KOPT-K1 (cell line): ENCODE data around the gene NPDC1.

Source experiments
- H3K27ac ChIP-seq: fragments of 200-600 bp; sonication (generic); 2 replicates; pipeline ENCODE4 v1.5.1; 2016; ENCODE audit warnings: antibody characterized with exemption, mild to moderate bottlenecking, low read depth, low read length; ENCODE audit not compliant: poor library complexity, severe bottlenecking
- H3K36me3 ChIP-seq: fragments of 200-600 bp; sonication (generic); 2 replicates; pipeline ENCODE4 v1.5.1; 2017; ENCODE audit warnings: antibody characterized with exemption, mild to moderate bottlenecking, low read length, moderate library complexity; ENCODE audit not compliant: insufficient read depth
- H3K9me3 ChIP-seq: fragments of 200-600 bp; sonication (generic); 2 replicates; pipeline ENCODE4 v1.5.1; 2017; ENCODE audit warnings: antibody characterized with exemption, low read length, mild to moderate bottlenecking; ENCODE audit not compliant: insufficient read depth, poor library complexity, severe bottlenecking

NPDC1 gene

DNA sequence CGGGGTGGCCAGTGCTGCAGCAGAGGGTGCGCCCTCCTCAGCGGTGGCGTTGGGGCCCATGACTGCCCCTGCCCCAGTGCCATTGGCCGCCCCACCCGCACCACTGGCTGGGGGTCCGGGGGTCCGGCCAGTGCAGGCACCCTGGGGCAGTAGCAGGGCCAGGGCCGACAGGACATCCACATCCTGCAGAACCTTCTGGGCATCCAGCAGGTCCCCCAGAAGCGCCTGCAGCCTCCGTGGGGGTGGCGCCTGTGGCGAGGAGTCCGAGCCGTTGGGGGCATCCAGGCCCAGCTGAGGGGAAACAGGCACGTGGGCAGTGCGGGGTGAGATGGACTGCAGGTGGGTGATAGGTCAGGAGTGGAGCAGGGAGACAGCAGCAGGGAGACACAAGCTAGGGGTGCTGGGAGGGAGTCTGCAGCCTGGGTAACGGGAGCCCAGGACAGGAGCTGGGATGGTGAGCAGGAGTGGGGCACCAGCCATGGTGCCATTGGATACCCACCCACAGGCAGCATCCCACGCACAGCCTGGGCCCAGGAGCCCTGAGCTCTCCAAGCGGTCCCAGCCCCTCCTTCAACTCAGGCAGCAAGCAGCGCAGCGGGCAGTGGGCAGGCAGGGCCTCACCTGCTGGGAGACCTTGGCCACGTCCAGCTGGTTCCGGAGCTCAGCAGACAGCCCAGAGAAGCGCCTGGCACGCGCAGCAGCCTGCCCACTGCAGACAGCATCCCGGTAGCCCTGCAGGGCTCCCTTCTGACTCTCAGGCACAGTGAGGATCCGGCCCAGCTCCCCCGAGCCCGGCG lies 25.0 kb downstream of the NPDC1 start:
- H3K9me3 ChIP-seq, result no peaks in the 10 kb centered on the region
- no peak overlapping the region for H3K27ac ChIP-seq
- H3K36me3 ChIP-seq, result no peaks in the 10 kb centered on the region

DNA sequence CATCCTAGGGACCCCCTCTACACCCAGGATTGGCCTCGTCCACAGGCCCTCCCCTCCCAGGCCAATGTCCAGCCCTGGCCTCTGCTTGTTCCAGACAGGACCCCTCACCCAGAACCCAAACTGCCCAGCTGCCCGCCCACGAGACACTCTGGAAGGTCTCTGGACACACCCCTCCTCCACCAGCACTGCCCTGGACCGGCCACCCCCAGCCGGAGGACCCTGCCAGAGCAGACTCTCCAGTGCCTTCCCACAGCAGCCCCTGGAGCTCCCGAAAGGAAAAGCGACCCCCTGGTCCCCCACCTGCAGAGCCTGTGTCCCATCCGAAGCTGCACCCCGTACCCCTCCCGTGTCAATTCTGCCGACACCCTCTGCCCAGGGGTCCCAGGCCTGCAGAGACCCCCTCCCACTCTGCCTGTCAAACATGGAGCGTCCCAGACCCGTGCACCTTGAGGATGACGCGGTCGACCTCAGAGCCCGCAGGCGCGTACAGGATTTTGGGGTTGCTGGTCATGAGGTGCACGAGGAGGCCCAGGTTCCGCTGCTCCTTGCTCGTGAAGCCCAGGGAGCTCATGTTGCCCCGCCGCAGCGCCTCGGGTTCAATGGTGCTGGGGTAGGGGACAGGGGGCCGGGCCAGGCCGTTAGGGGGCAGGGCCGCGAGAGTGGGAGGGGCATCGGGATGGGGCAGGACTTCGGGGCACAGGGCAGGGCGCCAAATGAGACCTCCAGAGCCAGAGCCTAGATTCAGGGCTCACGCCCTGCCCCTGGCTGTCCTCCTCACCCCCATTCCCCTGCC lies 25.9 kb downstream of the NPDC1 start:
- Histone ChIP-seq H3K36me3 (no peaks in the 10 kb centered on the region), H3K9me3 (no peaks in the 10 kb centered on the region)

DNA sequence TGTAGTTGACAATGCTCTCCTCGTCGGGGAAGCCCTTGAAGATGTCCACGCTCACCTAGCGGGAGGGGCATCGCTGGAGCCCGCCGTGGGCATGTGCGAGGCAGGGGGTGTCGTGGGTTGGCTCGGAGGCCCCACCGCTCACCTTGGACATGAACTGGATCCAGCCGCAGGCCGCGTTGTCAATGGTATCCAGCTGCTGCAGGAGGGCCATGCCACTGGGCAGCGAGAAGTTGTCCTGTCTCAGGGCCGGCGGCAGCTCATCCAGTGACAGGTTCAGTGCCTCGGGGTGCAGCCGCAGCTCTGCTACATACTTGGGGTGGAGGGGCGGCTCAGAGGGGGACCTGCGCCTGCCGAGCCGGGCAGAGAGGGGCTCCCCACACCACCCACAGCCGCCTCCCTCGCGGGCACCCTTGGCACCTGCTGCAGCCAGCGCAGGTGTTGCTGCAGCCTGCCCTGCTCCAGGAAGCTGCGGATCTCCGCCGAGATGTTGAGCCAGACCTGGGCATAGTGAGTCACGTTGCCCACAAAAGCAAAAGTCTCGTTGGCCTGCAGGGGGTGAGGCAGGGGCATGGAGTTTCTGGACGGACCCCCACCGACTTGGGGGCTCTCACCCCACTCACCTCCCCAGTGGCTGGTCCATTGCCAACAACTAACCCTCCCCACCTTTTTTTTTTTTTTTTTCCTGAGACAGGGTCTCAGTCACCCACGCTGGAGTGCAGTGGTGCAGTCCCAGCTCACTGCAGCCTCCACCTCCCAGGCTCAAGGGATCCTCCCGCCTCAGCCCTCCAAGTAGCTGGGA lies 27.0 kb downstream of the NPDC1 start:
- H3K9me3 ChIP-seq, result no peaks in the 10 kb centered on the region
- no peak overlapping the region for H3K27ac ChIP-seq
- no peaks in the 10 kb centered on the region for H3K36me3 ChIP-seq

More for the DNA sequence above, 25.9 kb downstream of the NPDC1 start:
- H3K27ac ChIP-seq, result no peak overlapping the region

DNA sequence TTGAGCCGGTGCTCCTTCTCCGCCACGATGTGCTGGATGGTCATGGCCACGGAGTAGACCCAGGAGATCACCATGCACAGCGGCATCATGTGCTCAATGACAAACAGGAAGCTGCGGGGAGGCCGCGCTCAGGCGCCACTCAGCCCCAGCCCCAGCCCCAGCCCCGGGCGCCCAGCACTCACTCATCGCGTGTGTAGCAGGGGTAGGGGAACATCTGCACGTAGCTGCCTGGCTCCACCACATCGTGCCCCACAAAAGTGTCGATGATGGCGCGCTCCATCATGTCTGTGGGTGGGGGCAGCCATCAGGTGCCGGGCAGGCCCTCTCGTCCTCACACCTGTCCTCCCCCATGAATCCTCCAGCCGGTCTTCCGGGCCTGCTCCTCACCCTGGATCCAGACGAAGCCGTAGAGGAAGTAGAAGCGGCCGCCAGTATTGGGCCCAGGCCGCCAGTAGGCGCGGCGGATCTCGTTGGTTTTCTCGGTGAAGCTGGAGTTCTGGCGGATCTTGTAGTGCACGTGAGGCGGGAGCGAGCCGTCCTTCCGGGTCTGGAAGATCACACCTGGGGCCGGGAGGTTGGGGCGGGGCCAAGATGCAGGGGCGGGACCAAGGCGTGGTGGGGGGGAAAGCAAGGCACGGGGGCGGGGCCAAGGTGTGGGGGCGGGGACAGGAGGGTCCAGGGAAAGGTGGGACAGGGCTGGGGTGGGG lies 28.0 kb downstream of the NPDC1 start:
- Histone ChIP-seq H3K27ac (no peak overlapping the region), H3K9me3 (no peaks in the 10 kb centered on the region), H3K36me3 (no peaks in the 10 kb centered on the region)

DNA sequence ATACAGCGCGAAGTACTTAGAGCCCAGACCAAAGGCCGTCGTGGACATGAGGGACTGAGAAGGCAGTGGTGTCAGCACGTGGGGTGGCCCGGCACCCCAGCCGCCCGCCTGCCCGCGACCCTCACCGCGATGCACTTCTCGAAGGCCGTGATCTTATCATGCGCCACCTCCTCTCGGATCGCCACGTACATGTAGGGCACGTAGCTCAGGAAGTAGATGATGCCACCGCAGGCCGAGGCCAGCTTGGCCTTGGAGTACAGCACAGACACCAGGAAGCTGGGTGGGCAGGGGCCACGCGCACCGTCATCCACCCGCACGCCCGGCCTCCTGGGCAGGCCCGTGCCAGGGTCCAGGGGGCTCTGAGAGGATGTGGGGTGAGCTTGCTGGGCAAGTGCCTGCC lies 28.9 kb downstream of the NPDC1 start:
- H3K27ac ChIP-seq, result no peak overlapping the region
- no peaks in the 10 kb centered on the region for H3K9me3 ChIP-seq
- H3K36me3 ChIP-seq, result no peaks in the 10 kb centered on the region

DNA sequence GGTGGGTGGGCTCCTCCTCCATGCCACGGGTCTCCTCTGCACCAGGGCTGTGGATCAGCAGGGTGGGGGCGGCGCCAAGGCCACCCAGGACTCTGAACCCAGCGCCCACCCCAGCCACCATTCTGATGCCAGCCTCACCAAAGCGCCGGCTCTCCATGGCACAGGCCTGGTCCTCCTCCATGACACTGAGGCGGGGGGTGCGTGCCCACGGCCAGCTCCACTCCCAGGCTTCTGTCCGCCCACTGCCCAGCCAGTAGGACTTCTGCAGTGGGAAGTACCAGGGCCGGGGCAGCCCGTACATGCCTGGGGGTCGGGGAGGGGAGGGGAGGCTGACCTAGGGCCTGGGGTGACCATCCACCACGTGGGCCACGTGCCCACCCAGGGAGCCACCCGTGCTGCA lies 29.5 kb downstream of the NPDC1 start:
- H3K27ac ChIP-seq, result no peak overlapping the region
- H3K9me3 ChIP-seq, result no peaks in the 10 kb centered on the region
- no peaks in the 10 kb centered on the region for H3K36me3 ChIP-seq

DNA sequence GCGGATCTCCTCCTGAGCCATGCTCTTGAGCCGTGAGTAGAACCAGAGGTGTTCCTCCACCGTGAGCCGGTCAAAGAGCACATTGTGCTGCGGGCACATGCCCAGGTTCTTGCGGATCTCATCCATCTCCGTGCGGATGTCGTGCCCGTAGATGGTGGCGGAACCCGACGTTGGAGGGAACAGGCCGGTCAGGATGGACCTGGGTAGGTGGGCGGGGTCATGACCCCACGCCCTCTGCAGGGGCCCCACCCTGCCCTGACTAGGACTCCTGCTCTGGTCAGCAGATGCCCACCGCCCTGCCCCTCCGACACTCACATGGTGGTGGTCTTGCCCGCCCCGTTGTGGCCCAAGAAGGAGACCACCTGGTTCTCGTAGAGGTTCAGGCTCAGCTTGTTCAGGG lies 30.0 kb downstream of the NPDC1 start:
- Histone ChIP-seq H3K36me3 (no peaks in the 10 kb centered on the region), H3K27ac (no peak overlapping the region), H3K9me3 (no peaks in the 10 kb centered on the region)

GRCh38 chr9:137015540-137015930 lies 30.4 kb downstream of the NPDC1 start:
- Histone ChIP-seq H3K9me3 (no peaks in the 10 kb centered on the region), H3K27ac (no peak overlapping the region), H3K36me3 (no peaks in the 10 kb centered on the region)

GRCh38 chr9:137014776-137015539 lies 31.0 kb downstream of the NPDC1 start:
- H3K36me3 ChIP-seq, result no peaks in the 10 kb centered on the region
- no peaks in the 10 kb centered on the region for H3K9me3 ChIP-seq
- no peak overlapping the region for H3K27ac ChIP-seq

DNA sequence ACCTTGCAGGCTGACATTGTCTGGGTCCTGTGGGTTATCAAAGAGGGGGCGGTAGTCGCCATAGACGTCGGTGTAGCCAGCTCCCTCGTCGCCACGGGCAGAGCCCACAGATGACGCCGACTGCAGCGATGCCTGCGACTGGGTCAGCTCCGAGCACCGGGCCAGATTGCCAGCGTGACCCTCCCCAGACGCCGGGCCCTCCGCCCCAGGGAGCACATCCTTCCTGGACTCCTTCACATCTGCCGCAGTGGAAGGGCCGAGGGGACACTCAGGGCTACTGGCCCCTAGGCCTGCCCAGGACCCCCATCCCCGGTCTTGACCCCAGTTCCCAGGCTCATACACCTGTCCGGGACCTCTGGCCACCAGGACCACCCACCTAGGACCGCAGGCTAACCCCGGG lies 31.8 kb downstream of the NPDC1 start:
- no peak overlapping the region for H3K27ac ChIP-seq
- no peaks in the 10 kb centered on the region for H3K9me3 ChIP-seq
- no peaks in the 10 kb centered on the region for H3K36me3 ChIP-seq

GRCh38 chr9:137013571-137013940 lies 32.4 kb downstream of the NPDC1 start:
- H3K27ac ChIP-seq, result no peak overlapping the region
- H3K36me3 ChIP-seq, result no peaks in the 10 kb centered on the region
- H3K9me3 ChIP-seq, result no peaks in the 10 kb centered on the region

- Histone ChIP-seq H3K36me3 (no peaks in the 10 kb centered on the region), H3K27ac (no peak overlapping the region), H3K9me3 (no peaks in the 10 kb centered on the region)
Measured at GRCh38 chr9:137012694-137013570, 33.0 kb downstream of the NPDC1 start.

GRCh38 chr9:137011907-137012675 lies 33.9 kb downstream of the NPDC1 start:
- Histone ChIP-seq H3K36me3 (no peaks in the 10 kb centered on the region), H3K27ac (no peak overlapping the region), H3K9me3 (no peaks in the 10 kb centered on the region)
